PC-9 (cell line): ENCODE data around the gene JKAMP. TPM values are rescaled to one million over a fixed set of nuclear protein-coding genes. Genes with fewer than 3 reads are reported as not detected.

Experiments
- BruUV-seq: library from RNA; stranded (reverse); fragments of 400-500 nt; replicated peaks from 2 replicates; lab custom pipeline; 2021; lab: Mats Ljungman, UMichigan
- CTCF ChIA-PET: fragments of 300-600 bp; sonication (Branson Sonifier 250); formaldehyde crosslinking; loops from one replicate; lab custom pipeline; 2022; ENCODE audit warnings: antibody characterized with exemption; lab: Charles Lee
- POLR2A ChIA-PET: fragments of 300-600 bp; sonication (Branson Sonifier 250); formaldehyde crosslinking; loops from one replicate; lab custom pipeline; 2022; ENCODE audit warnings: antibody characterized with exemption; ENCODE audit not compliant: unreplicated experiment; lab: Charles Lee
- DNase-seq, 2 experiments: peaks; one replicate each; pipeline versions ENCODE4 v3.0.0 to v3.0.0-alpha.2; 2015 to 2022; ENCODE audit warnings: mixed read lengths in 1 of 2
- H2AFZ ChIP-seq: fragments of 200-600 bp; sonication (generic); 2 replicates; pipeline ENCODE4 v1.8.1; 2017; ENCODE audit warnings: antibody characterized with exemption
- H3F3A ChIP-seq: fragments of 200-600 bp; sonication (generic); 2 replicates; pipeline ENCODE4 v1.8.1; 2017; ENCODE audit warnings: antibody characterized with exemption, mild to moderate bottlenecking, low read depth; ENCODE audit not compliant: insufficient read depth
- H3K27ac ChIP-seq: fragments of 200-600 bp; sonication (generic); 2 replicates; pipeline ENCODE4 v1.6.1; 2016; ENCODE audit warnings: mixed run types
- H3K27me3 ChIP-seq: fragments of 200-600 bp; sonication (generic); 2 replicates; pipeline ENCODE4 v1.6.1; 2016; ENCODE audit warnings: low read depth, mixed run types; ENCODE audit not compliant: insufficient read depth
- H3K36me3 ChIP-seq: fragments of 200-600 bp; sonication (generic); 2 replicates; pipeline ENCODE4 v1.6.1; 2016; ENCODE audit warnings: low read depth, mixed run types
- H3K4me1 ChIP-seq: fragments of 200-600 bp; sonication (generic); replicated peaks from 2 replicates; pipeline ENCODE4 v1.6.1; 2016; ENCODE audit warnings: mixed run types; ENCODE audit not compliant: insufficient read depth
- H3K4me2 ChIP-seq: fragments of 200-600 bp; sonication (generic); 2 replicates; pipeline ENCODE4 v1.6.1; 2017; ENCODE audit warnings: mixed run types
- H3K4me3 ChIP-seq: fragments of 200-600 bp; sonication (generic); 2 replicates; pipeline ENCODE4 v1.6.1; 2016; ENCODE audit warnings: mixed run types
- H3K79me2 ChIP-seq: fragments of 200-600 bp; sonication (generic); 2 replicates; pipeline ENCODE4 v1.6.1; 2017; ENCODE audit warnings: low read depth, mixed run types
- H3K9me2 ChIP-seq: fragments of 200-600 bp; sonication (generic); 2 replicates; pipeline ENCODE4 v1.8.1; 2017; ENCODE audit warnings: mild to moderate bottlenecking; ENCODE audit not compliant: insufficient read depth
- H3K9me3 ChIP-seq: fragments of 200-600 bp; sonication (generic); 2 replicates; pipeline ENCODE4 v1.8.1; 2016; ENCODE audit warnings: low read depth; ENCODE audit not compliant: insufficient read depth
- H4K20me1 ChIP-seq: fragments of 200-600 bp; sonication (generic); 2 replicates; pipeline ENCODE4 v1.8.1; 2017; ENCODE audit not compliant: insufficient read depth
- CTCF ChIP-seq: fragments of 200-600 bp; sonication (generic); conservative IDR thresholded peaks from 2 replicates; pipeline ENCODE4 v1.6.1; 2017; ENCODE audit warnings: mixed run types, antibody characterized with exemption, mild to moderate bottlenecking, moderate library complexity
- EZH2 ChIP-seq: fragments of 200-600 bp; sonication (generic); IDR thresholded peaks from 2 replicates; pipeline ENCODE4 v1.8.0; 2017; ENCODE audit warnings: antibody characterized with exemption, low read depth
- intact Hi-C: fragments of 100-400 bp; cut with micrococcal nuclease; formaldehyde crosslinking; loops from one replicate; pipeline ENCODE4 v1.10.0; 2022; ENCODE audit not compliant: unreplicated experiment
- total RNA-seq: library from RNA; stranded (reverse); gene quantifications from 2 replicates; pipeline ENCODE4 v1.2.3, GENCODE V29; 2021

The JKAMP gene
- total RNA-seq, 1 experiment from 2014 or later: 60.1 TPM

GRCh38 chr14:59541731-59542130 is 57.4 kb downstream of the JKAMP start:
- no peaks in the 10 kb centered on the region for H3K36me3 ChIP-seq
- TF ChIP-seq CTCF (no peak), EZH2 (no peak)
- H3K79me2 ChIP-seq: no peaks in the 10 kb centered on the region
- no TSS peak for BruUV-seq
- ChIA-PET CTCF (no interaction called here), POLR2A (no interaction called here)
- intact Hi-C loops: no loop called here
- no peak overlapping the region for H3K4me3 ChIP-seq
- no peak overlapping the region for H3K4me2 ChIP-seq
- DNase-seq: no peak
- H2AFZ ChIP-seq: no peak overlapping the region
- no peaks in the 10 kb centered on the region for H3F3A ChIP-seq
- H3K9me3 ChIP-seq: no peaks in the 10 kb centered on the region
- H3K27me3 ChIP-seq: no peaks in the 10 kb centered on the region
- no peaks in the 10 kb centered on the region for H3K4me1 ChIP-seq
- H3K9me2 ChIP-seq: no peaks in the 10 kb centered on the region
- H3K27ac ChIP-seq: no peak overlapping the region
- H4K20me1 ChIP-seq: no peaks in the 10 kb centered on the region

- Histone ChIP-seq H3K79me2 (no peaks in the 10 kb centered on the region), H3K9me2 (no peaks in the 10 kb centered on the region), H3K36me3 (no peaks in the 10 kb centered on the region), H2AFZ (no peak overlapping the region), H3K4me3 (no peak overlapping the region), H3K9me3 (no peaks in the 10 kb centered on the region), H3K4me1 (no peaks in the 10 kb centered on the region), H3F3A (no peaks in the 10 kb centered on the region), H3K27ac (no peak overlapping the region), H4K20me1 (no peaks in the 10 kb centered on the region), H3K27me3 (no peaks in the 10 kb centered on the region), H3K4me2 (no peak overlapping the region)
- no peak for DNase-seq
- CTCF ChIA-PET: no interaction called here
- no TSS peak for BruUV-seq
- POLR2A ChIA-PET: no interaction called here
- TF ChIP-seq EZH2 (no peak), CTCF (no peak)
- intact Hi-C loops: no loop called here
These were observed 59.6 kb downstream of the JKAMP start for GRCh38 chr14:59543873-59544272.

GRCh38 chr14:59547310-59547709 is 63.0 kb downstream of the JKAMP start:
- Histone ChIP-seq H4K20me1 (no peaks in the 10 kb centered on the region), H3K27me3 (no peaks in the 10 kb centered on the region), H3K9me3 (no peaks in the 10 kb centered on the region), H3K79me2 (no peaks in the 10 kb centered on the region), H3K4me2 (no peak overlapping the region), H3F3A (no peaks in the 10 kb centered on the region), H3K4me1 (no peaks in the 10 kb centered on the region), H3K9me2 (no peaks in the 10 kb centered on the region), H3K36me3 (no peaks in the 10 kb centered on the region), H3K27ac (no peak overlapping the region), H3K4me3 (no peak overlapping the region), H2AFZ (no peak overlapping the region)
- no TSS peak for BruUV-seq
- ChIA-PET POLR2A (no interaction called here), CTCF (no interaction called here)
- no peak for DNase-seq
- no peak for TF ChIP-seq EZH2
- no peak for TF ChIP-seq CTCF
- intact Hi-C loops: no loop called here

Other genes starting within 250 kb of the JKAMP start
- gene GPR135, start 19.1 kb upstream of the JKAMP start, total RNA-seq: 13.6 and 15.2 TPM in 2 replicates
- gene L3HYPDH, start 109 bp upstream of the JKAMP start, total RNA-seq: 96.3 and 121 TPM in 2 replicates
- gene CCDC175, start 92.3 kb downstream of the JKAMP start, total RNA-seq: not detected in 2 replicates